H9 (cell line): ENCODE data around the gene YPEL1. TPM values are rescaled to one million over a fixed set of nuclear protein-coding genes. Genes with fewer than 3 reads are reported as not detected.

Experiments
- DNase-seq: peaks from one replicate; pipeline ENCODE4 v3.0.0-alpha.2; 2017
- H2AFZ ChIP-seq: one replicate; pipeline ENCODE4 v1.6.1; 2013; ENCODE audit warnings: mild to moderate bottlenecking, low read length, control low read depth, moderate library complexity
- H2AK5ac ChIP-seq: 2 replicates; pipeline ENCODE4 v1.6.1; 2013; ENCODE audit warnings: low read length, control low read depth, mixed read lengths; ENCODE audit not compliant: insufficient read length
- H2BK120ac ChIP-seq: one replicate; pipeline ENCODE4 v1.6.1; 2013; ENCODE audit warnings: low read depth, mild to moderate bottlenecking, low read length, control low read depth, inconsistent platforms; ENCODE audit not compliant: poor library complexity, severe bottlenecking
- H2BK12ac ChIP-seq: 2 replicates; pipeline ENCODE4 v1.6.1; 2013; ENCODE audit warnings: low read length, control low read depth, mixed read lengths, low read depth; ENCODE audit not compliant: insufficient read length
- H2BK15ac ChIP-seq: 2 replicates; pipeline ENCODE4 v1.6.1; 2013; ENCODE audit warnings: low read depth, low read length, control low read depth
- H2BK20ac ChIP-seq: one replicate; pipeline ENCODE4 v1.6.1; 2013; ENCODE audit warnings: low read depth, mild to moderate bottlenecking, low read length, control low read depth, inconsistent platforms; ENCODE audit not compliant: poor library complexity, severe bottlenecking
- H2BK5ac ChIP-seq: 2 replicates; pipeline ENCODE4 v1.6.1; 2013; ENCODE audit warnings: low read length, control low read depth, mixed read lengths; ENCODE audit not compliant: insufficient read length
- H3K14ac ChIP-seq: 2 replicates; pipeline ENCODE4 v1.6.1; 2013; ENCODE audit warnings: low read length, control low read depth; ENCODE audit not compliant: insufficient read depth
- H3K18ac ChIP-seq: 2 replicates; pipeline ENCODE4 v1.6.1; 2013; ENCODE audit warnings: low read depth, mild to moderate bottlenecking, mixed read lengths, low read length, control low read depth; ENCODE audit not compliant: insufficient read length
- H3K23ac ChIP-seq: 2 replicates; pipeline ENCODE4 v1.6.1; 2013; ENCODE audit warnings: low read length, control low read depth, mixed read lengths, low read depth; ENCODE audit not compliant: insufficient read length
- H3K23me2 ChIP-seq: 2 replicates; pipeline ENCODE4 v1.6.1; 2013; ENCODE audit warnings: low read depth, mild to moderate bottlenecking, mixed read lengths, low read length, control low read depth; ENCODE audit not compliant: insufficient read length, poor library complexity, severe bottlenecking
- H3K27ac ChIP-seq: 2 replicates; pipeline ENCODE4 v1.5.1; 2013; ENCODE audit warnings: low read length, control low read depth, mixed read lengths, low read depth; ENCODE audit not compliant: insufficient read length
- H3K27me3 ChIP-seq: 2 replicates; pipeline ENCODE4 v1.6.1; 2013; ENCODE audit warnings: low read length, control low read depth, inconsistent platforms; ENCODE audit not compliant: insufficient read depth
- H3K4ac ChIP-seq: 2 replicates; pipeline ENCODE4 v1.6.1; 2013; ENCODE audit warnings: low read depth, mild to moderate bottlenecking, control low read depth, inconsistent platforms, low read length, moderate library complexity
- H3K4me1 ChIP-seq: 2 replicates; pipeline ENCODE4 v1.6.1; 2013; ENCODE audit warnings: low read length, control low read depth, inconsistent platforms; ENCODE audit not compliant: insufficient read depth
- H3K4me2 ChIP-seq: 2 replicates; pipeline ENCODE4 v1.6.1; 2013; ENCODE audit warnings: low read length, control low read depth, mixed read lengths; ENCODE audit not compliant: insufficient read length, insufficient read depth
- H3K56ac ChIP-seq: 2 replicates; pipeline ENCODE4 v1.6.1; 2013; ENCODE audit warnings: low read depth, mild to moderate bottlenecking, mixed read lengths, low read length, control low read depth; ENCODE audit not compliant: insufficient read length
- H3K79me1 ChIP-seq: 2 replicates; pipeline ENCODE4 v1.6.1; 2013; ENCODE audit warnings: low read depth, mild to moderate bottlenecking, moderate library complexity, low read length, control low read depth, inconsistent platforms; ENCODE audit not compliant: insufficient read depth, poor library complexity, severe bottlenecking
- H3K79me2 ChIP-seq: 2 replicates; pipeline ENCODE4 v1.6.1; 2013; ENCODE audit warnings: low read length, control low read depth, inconsistent platforms; ENCODE audit not compliant: insufficient read depth
- H3K9ac ChIP-seq: 2 replicates; pipeline ENCODE4 v1.6.1; 2013; ENCODE audit warnings: low read length, control low read depth, mixed read lengths; ENCODE audit not compliant: insufficient read length; ENCODE audit errors: extremely low read depth
- H3K9me3 ChIP-seq: one replicate; pipeline ENCODE4 v1.6.1; 2013; ENCODE audit warnings: low read depth, low read length, inconsistent platforms; ENCODE audit not compliant: control insufficient read depth
- H3T11ph ChIP-seq: one replicate; pipeline ENCODE4 v1.6.1; 2013; ENCODE audit warnings: mild to moderate bottlenecking, low read length, control low read depth, inconsistent platforms
- H4K20me1 ChIP-seq: one replicate; pipeline ENCODE4 v1.6.1; 2013; ENCODE audit not compliant: control insufficient read depth, insufficient read length, insufficient read depth
- H4K5ac ChIP-seq: 2 replicates; pipeline ENCODE4 v1.6.1; 2013; ENCODE audit warnings: low read depth, mild to moderate bottlenecking, mixed read lengths, low read length, control low read depth; ENCODE audit not compliant: insufficient read length
- H4K8ac ChIP-seq: replicated peaks from 2 replicates; pipeline ENCODE4 v1.6.1; 2013; ENCODE audit warnings: low read length, control low read depth, mixed read lengths, low read depth; ENCODE audit not compliant: insufficient read length
- H4K91ac ChIP-seq: 2 replicates; pipeline ENCODE4 v1.6.1; 2013; ENCODE audit warnings: low read depth, mild to moderate bottlenecking, moderate library complexity, mixed read lengths, low read length, control low read depth; ENCODE audit not compliant: insufficient read length
- H3K27ac Mint-ChIP-seq, 3 experiments: 2 replicates in 2 of 3; 3 replicates in 1 of 3; pipeline ENCODE4 v1.8.0; 2020 to 2021; ENCODE audit warnings: mixed read lengths in 3 of 3, mild to moderate bottlenecking in 1 of 3, moderate library complexity in 1 of 3
- H3K27me3 Mint-ChIP-seq: 2 replicates; pipeline ENCODE4 v1.8.0; 2021; ENCODE audit warnings: low read depth, mild to moderate bottlenecking, moderate library complexity, mixed read lengths
- H3K36me3 Mint-ChIP-seq, 3 experiments: 2 replicates in 2 of 3; 3 replicates in 1 of 3; pipeline ENCODE4 v1.8.0; 2020 to 2021; ENCODE audit warnings: low read depth in 3 of 3, mixed read lengths in 3 of 3; ENCODE audit not compliant: insufficient read depth in 1 of 3
- H3K4me1 Mint-ChIP-seq, 2 experiments: 2 replicates each; pipeline ENCODE4 v1.8.0; 2020; ENCODE audit warnings: mixed read lengths in 2 of 2
- H3K4me3 Mint-ChIP-seq, 2 experiments: 2 replicates in 1 of 2; 3 replicates in 1 of 2; pipeline ENCODE4 v1.8.0; 2020 to 2021; ENCODE audit warnings: mild to moderate bottlenecking in 2 of 2, mixed read lengths in 2 of 2, moderate library complexity in 1 of 2
- H3K9me3 Mint-ChIP-seq, 2 experiments: 2 replicates in 1 of 2; 3 replicates in 1 of 2; pipeline ENCODE4 v1.8.0; 2020; ENCODE audit warnings: mild to moderate bottlenecking in 2 of 2, mixed read lengths in 2 of 2, moderate library complexity in 1 of 2
- CTCF ChIP-seq: fragments of 200-600 bp; sonication (generic); conservative IDR thresholded peaks from 3 replicates; pipeline ENCODE4 v1.8.0; 2021; ENCODE audit warnings: antibody characterized with exemption, mild to moderate bottlenecking
- WGBS: extraction: QIAGEN DNeasy Blood & Tissue Kit; methylation state at CpG from one replicate; pipeline ENCODE4 v1.1.7; 2013; ENCODE audit warnings: missing lambda C conversion rate, low lambda C conversion rate, mixed read lengths; ENCODE audit not compliant: insufficient read length; ENCODE audit errors: extremely low coverage; 5-methylcytosine and 5-hydroxymethylcytosine counted together
- total RNA-seq: library from RNA; stranded (reverse); gene quantifications from 2 replicates; pipeline ENCODE4 v1.2.1, GENCODE V29; 2021

The YPEL1 gene
- total RNA-seq, 1 experiment from 2014 or later: 5.4 TPM

- Mint-ChIP-seq H3K4me3 (no peak overlapping the region), H3K27me3 (no peaks in the 10 kb centered on the region), H3K27ac (no peak overlapping the region), H3K9me3 (no peaks in the 10 kb centered on the region), H3K36me3 (peaks cover 15 to 29% (median 28%) of the 10 kb centered on the region in 3 experiments), H3K4me1 (no peaks in the 10 kb centered on the region)
- Histone ChIP-seq H2BK5ac (no peak overlapping the region), H3K4me1 (no peaks in the 10 kb centered on the region), H2BK20ac (no peak overlapping the region), H3K14ac (no peak overlapping the region), H4K20me1 (no peaks in the 10 kb centered on the region), H3K27ac (no peak overlapping the region), H3K18ac (no peak overlapping the region), H4K91ac (no peak overlapping the region), H4K8ac (no peak overlapping the region), H3K23ac (no peak overlapping the region), H3K9me3 (no peaks in the 10 kb centered on the region), H3K27me3 (no peaks in the 10 kb centered on the region), H3K79me1 (no peaks in the 10 kb centered on the region), H2AFZ (no peak overlapping the region), H2BK120ac (no peak overlapping the region), H3K56ac (no peak overlapping the region), H3K9ac (no peak overlapping the region), H2BK15ac (no peak overlapping the region), H4K5ac (no peak overlapping the region), H3K4me2 (no peak overlapping the region), H3K23me2 (no peaks in the 10 kb centered on the region), H3K4ac (no peak overlapping the region), H3T11ph (no peak overlapping the region), H3K79me2 (no peaks in the 10 kb centered on the region), H2BK12ac (no peak overlapping the region), H2AK5ac (no peak overlapping the region)
- no peak for DNase-seq
- no peak for TF ChIP-seq CTCF
- WGBS: no CpG with 5 or more reads among the region's 6 CpGs
These were observed 47.3 kb downstream of the YPEL1 start for GRCh38 chr22:21688341-21688705.
